ENCODE results near the gene TMEM205.

DNA sequence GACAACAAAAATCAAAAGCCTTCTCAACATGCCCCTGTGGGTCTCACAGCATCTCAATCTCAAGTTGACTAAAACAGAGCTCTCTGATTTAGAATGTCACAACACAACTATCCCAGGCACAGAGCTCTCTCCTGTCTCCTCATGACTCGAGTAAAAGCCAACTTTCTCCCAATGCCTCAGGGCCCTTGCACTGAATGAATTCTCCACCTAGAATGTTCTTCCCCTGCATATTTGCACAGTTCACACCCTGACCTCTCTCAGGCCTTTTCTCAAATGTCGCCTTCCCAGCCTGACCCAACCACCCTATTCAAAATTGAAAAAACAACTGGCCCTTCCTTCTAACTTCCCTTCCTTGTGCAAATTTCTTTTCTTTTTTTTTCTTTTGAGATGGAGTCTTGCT, 24.7 kb upstream of the TMEM205 start:
- TF ChIP-seq, protein P1, sequence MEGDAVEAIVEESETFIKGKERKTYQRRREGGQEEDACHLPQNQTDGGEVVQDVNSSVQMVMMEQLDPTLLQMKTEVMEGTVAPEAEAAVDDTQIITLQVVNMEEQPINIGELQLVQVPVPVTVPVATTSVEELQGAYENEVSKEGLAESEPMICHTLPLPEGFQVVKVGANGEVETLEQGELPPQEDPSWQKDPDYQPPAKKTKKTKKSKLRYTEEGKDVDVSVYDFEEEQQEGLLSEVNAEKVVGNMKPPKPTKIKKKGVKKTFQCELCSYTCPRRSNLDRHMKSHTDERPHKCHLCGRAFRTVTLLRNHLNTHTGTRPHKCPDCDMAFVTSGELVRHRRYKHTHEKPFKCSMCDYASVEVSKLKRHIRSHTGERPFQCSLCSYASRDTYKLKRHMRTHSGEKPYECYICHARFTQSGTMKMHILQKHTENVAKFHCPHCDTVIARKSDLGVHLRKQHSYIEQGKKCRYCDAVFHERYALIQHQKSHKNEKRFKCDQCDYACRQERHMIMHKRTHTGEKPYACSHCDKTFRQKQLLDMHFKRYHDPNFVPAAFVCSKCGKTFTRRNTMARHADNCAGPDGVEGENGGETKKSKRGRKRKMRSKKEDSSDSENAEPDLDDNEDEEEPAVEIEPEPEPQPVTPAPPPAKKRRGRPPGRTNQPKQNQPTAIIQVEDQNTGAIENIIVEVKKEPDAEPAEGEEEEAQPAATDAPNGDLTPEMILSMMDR (IDR thresholded peaks at IDR 0.05) = no peak
- no peak for TF ChIP-seq POLR2A (IDR thresholded peaks at IDR 0.05)

All from prostate gland (tissue), 2 donors.